ENCODE data around the gene CSNK1G1. TPM values are rescaled to one million over a fixed set of nuclear protein-coding genes. Genes with fewer than 3 reads are reported as not detected.

CSNK1G1 gene
- total RNA-seq, 1 donor = 37.6 TPM

Small RNA genes within 50 kb of the gene (small RNA-seq; reads per million reads assigned to genes)
- gene RF00554 = not detected

Other genes with a start within 250 kb of the CSNK1G1 start
- gene SNX22, start 204.4 kb downstream of the CSNK1G1 start, total RNA-seq = under 0.01 and 0.32 TPM in 2 replicates
- 654 and 959 TPM in 2 replicates for gene PPIB, start 193.2 kb downstream of the CSNK1G1 start, total RNA-seq
- 30.7 and 36.7 TPM in 2 replicates for gene PCLAF, start 25.3 kb upstream of the CSNK1G1 start, total RNA-seq
- 10.8 and 11.6 TPM in 2 replicates for gene TRIP4, start 31.7 kb upstream of the CSNK1G1 start, total RNA-seq
- gene ZNF609, start 104.4 kb upstream of the CSNK1G1 start, total RNA-seq = 20.6 and 22.5 TPM in 2 replicates